HG03378 (cell line): ENCODE results near the gene DHRS12.
A peak's percentile ranks its signal among the peaks of the same experiment; 100 is the strongest.

Source experiments
- ATAC-seq: cut with Tn5 transposase; IDR thresholded peaks from one replicate; pipeline ENCODE4 v1.9.1; 2021; ENCODE audit warnings: mild to moderate bottlenecking, moderate library complexity; ENCODE audit not compliant: unreplicated experiment

Gene DHRS12

GRCh38 chr13:51803422-51804294, at the start of gene DHRS12:
DHRS12 (minus strand) TSS chr13:51804163; CDS start chr13:51799659, 4,504 bp downstream.
- ATAC-seq: peak; percentile 65

- no peak for ATAC-seq
Measured at GRCh38 chr13:51849145-51850101, 45.5 kb upstream of the DHRS12 start.

- ATAC-seq: no peak
Measured at GRCh38 chr13:51848674-51849073, 44.7 kb upstream of the DHRS12 start.

GRCh38 chr13:51846756-51847155, 42.8 kb upstream of the DHRS12 start:
- ATAC-seq: no peak

- ATAC-seq: no peak
Measured at GRCh38 chr13:51845574-51846318, 41.8 kb upstream of the DHRS12 start.

- no peak for ATAC-seq
Measured at GRCh38 chr13:51844862-51845573, 41.1 kb upstream of the DHRS12 start, which contains the start of gene TMEM272. TMEM272 (minus strand) TSS chr13:51845177; CDS start chr13:51838530, 6,647 bp downstream.

- ATAC-seq: no peak
Measured at GRCh38 chr13:51843529-51843928, 39.6 kb upstream of the DHRS12 start.

GRCh38 chr13:51841732-51842131, 37.8 kb upstream of the DHRS12 start:
- ATAC-seq: no peak

GRCh38 chr13:51840917-51841316, 37.0 kb upstream of the DHRS12 start:
- ATAC-seq: no peak

- no peak for ATAC-seq
Measured at GRCh38 chr13:51839711-51840540, 36.0 kb upstream of the DHRS12 start.

- ATAC-seq: no peak
Measured at GRCh38 chr13:51838240-51838846, 34.4 kb upstream of the DHRS12 start.

GRCh38 chr13:51837016-51837415, 33.1 kb upstream of the DHRS12 start:
- no peak for ATAC-seq

- ATAC-seq: no peak
Measured at GRCh38 chr13:51834581-51835171, 30.7 kb upstream of the DHRS12 start.

- ATAC-seq: no peak
Measured at GRCh38 chr13:51833980-51834379, 30.0 kb upstream of the DHRS12 start.

GRCh38 chr13:51832471-51833152, 28.6 kb upstream of the DHRS12 start:
- peak; percentile 77 for ATAC-seq

- no peak for ATAC-seq
Measured at GRCh38 chr13:51831519-51831918, 27.6 kb upstream of the DHRS12 start.

GRCh38 chr13:51829568-51829899, 25.6 kb upstream of the DHRS12 start:
- ATAC-seq: no peak
